Frontal cortex (tissue), 4 donors: ENCODE data around the gene CARD19. TPM values are rescaled to one million over a fixed set of nuclear protein-coding genes. Genes with fewer than 3 reads are reported as not detected.

ENCODE experiments used
- DNase-seq, 2 donors: peaks; one replicate each; pipeline ENCODE4 v3.0.0; 2012; ENCODE audit warnings: low spot score in 2 of 2
- FAIRE-seq: peaks from 2 replicates; lab custom pipeline; 2012; peaks lifted over from hg19 to GRCh38; lab: Jason Lieb, UNC
- total RNA-seq: library from RNA; depleted of rRNA; stranded (reverse); fragments of >200 nt; gene quantifications from one replicate; pipeline ENCODE4 v1.2.3, GENCODE V29; 2014
- donor health status: control.
- donor health status: control.
- donor health status: control.

Gene CARD19
- total RNA-seq, 1 donor from 2014 or later: 14.3 TPM

- DNase-seq (no peak), FAIRE-seq (no peak)
These were observed 32.1 kb downstream of the CARD19 start for GRCh38 chr9:93128011-93128714.

- FAIRE-seq (no peak), DNase-seq (no peak)
These were observed 32.8 kb downstream of the CARD19 start for GRCh38 chr9:93128715-93129224.

GRCh38 chr9:93129286-93129685 lies 33.3 kb downstream of the CARD19 start:
- FAIRE-seq (no peak), DNase-seq (no peak)

GRCh38 chr9:93129691-93130500 lies 33.9 kb downstream of the CARD19 start:
- no peak for FAIRE-seq

GRCh38 chr9:93130861-93131481 lies 35.0 kb downstream of the CARD19 start:
- DNase-seq (no peak), FAIRE-seq (no peak)

More at GRCh38 chr9:93129691-93130500, 33.9 kb downstream of the CARD19 start:
- DNase-seq: no peak

GRCh38 chr9:93131599-93132286 lies 35.7 kb downstream of the CARD19 start:
- FAIRE-seq (no peak), DNase-seq (no peak)

- no peak for FAIRE-seq
- peak; percentile 58 to 67 for DNase-seq
These were observed 36.4 kb downstream of the CARD19 start for GRCh38 chr9:93132287-93132927.

GRCh38 chr9:93132946-93133680 lies 37.1 kb downstream of the CARD19 start:
- no peak for DNase-seq
- no peak for FAIRE-seq

GRCh38 chr9:93133681-93134014 lies 37.6 kb downstream of the CARD19 start:
- DNase-seq (peak; percentile 78 to 87), FAIRE-seq (no peak)

GRCh38 chr9:93134015-93134739 lies 38.2 kb downstream of the CARD19 start, which contains the start of gene NINJ1:
NINJ1 (minus strand) TSS chr9:93134251; CDS start chr9:93134217, 34 bp downstream.
- DNase-seq (peak; percentile 89 to 96), FAIRE-seq (no peak)

- DNase-seq: no peak
- no peak for FAIRE-seq
These were observed 38.9 kb downstream of the CARD19 start for GRCh38 chr9:93134740-93135444.

GRCh38 chr9:93136011-93136440 lies 40.0 kb downstream of the CARD19 start:
- peak in 1 of 2 donors; percentile 61 for DNase-seq
- FAIRE-seq: no peak

- no peak for DNase-seq
- no peak for FAIRE-seq
These were observed 41.3 kb downstream of the CARD19 start for GRCh38 chr9:93137362-93137761.

- DNase-seq: no peak
- no peak for FAIRE-seq
These were observed 42.3 kb downstream of the CARD19 start for GRCh38 chr9:93138171-93138764.

- DNase-seq (no peak), FAIRE-seq (no peak)
These were observed 43.6 kb downstream of the CARD19 start for GRCh38 chr9:93139365-93140182.

GRCh38 chr9:93141771-93142483 lies 45.9 kb downstream of the CARD19 start:
- DNase-seq (no peak), FAIRE-seq (no peak)
